Tibial nerve (tissue), 4 donors: Measurements from ENCODE around the gene THSD4. TPM values are rescaled to one million over a fixed set of nuclear protein-coding genes. Genes with fewer than 3 reads are reported as not detected.

Source experiments
- DNase-seq, 2 donors: peaks; one replicate each; pipeline ENCODE4 v3.0.0-alpha.2; 2019; ENCODE audit warnings: low spot score in 2 of 2
- H3K27ac ChIP-seq, 4 donors: fragments of 200-600 bp; sonication (generic) in 3 of 4; one replicate each; pipeline ENCODE4 v1.5.1; 2017 to 2019; ENCODE audit warnings: mild to moderate bottlenecking in 1 of 4
- H3K27me3 ChIP-seq, 2 donors: fragments of 200-600 bp; sonication (generic) in 1 of 2; one replicate each; pipeline versions ENCODE4 v1.5.1 to v1.6.0; 2017 to 2019
- H3K36me3 ChIP-seq, 3 donors: fragments of 200-600 bp; sonication (generic); one replicate each; pipeline ENCODE4 v1.5.1; 2018 to 2019
- H3K4me1 ChIP-seq, 4 donors: fragments of 200-600 bp; sonication (generic) in 3 of 4; one replicate each; pipeline ENCODE4 v1.5.1; 2017 to 2019
- H3K4me3 ChIP-seq, 4 donors: fragments of 200-600 bp; sonication (generic) in 3 of 4; one replicate each; pipeline ENCODE4 v1.5.1; 2017 to 2019; ENCODE audit warnings: mild to moderate bottlenecking in 1 of 4, moderate library complexity in 1 of 4
- H3K9me3 ChIP-seq, 4 donors: fragments of 200-600 bp; sonication (generic) in 3 of 4; one replicate each; pipeline ENCODE4 v1.5.1; 2017 to 2019
- EP300 ChIP-seq, 2 donors: sonication (generic); formaldehyde crosslinking; IDR thresholded peaks; one replicate each; pipeline ENCODE4 v1.6.1; 2017; ENCODE audit warnings: antibody characterized with exemption in 2 of 2, mild to moderate bottlenecking in 1 of 2
- POLR2A ChIP-seq, 2 donors: fragments of 450-650 bp; IDR thresholded peaks; one replicate each; pipeline ENCODE4 v1.6.1; 2017; ENCODE audit warnings: antibody characterized with exemption in 2 of 2, mild to moderate bottlenecking in 2 of 2, moderate library complexity in 2 of 2
- WGBS, 2 donors: methylation state at CpG; one replicate each; pipeline ENCODE4 v1.1.5; 2018; 5-methylcytosine and 5-hydroxymethylcytosine counted together
- total RNA-seq, 4 donors: library from RNA; depleted of rRNA; stranded (reverse); fragments of >200 nt; gene quantifications; one replicate each; pipeline ENCODE4 v1.1.0, GENCODE V29; 2016
- TF ChIP-seq, protein P1 (sequence below), 5 experiments: fragments of 200-600 bp in 3 of 5; fragments of 450-650 bp in 2 of 5; sonication (generic) in 3 of 5; IDR thresholded peaks; one replicate each; pipeline ENCODE4 v1.5.1; 2016 to 2019; ENCODE audit warnings: antibody characterized with exemption in 5 of 5, mild to moderate bottlenecking in 3 of 5, moderate library complexity in 2 of 5

Gene THSD4
- total RNA-seq, 4 donors from 2014 or later = 9.6 to 25.1 (median 21.2) TPM

DNA sequence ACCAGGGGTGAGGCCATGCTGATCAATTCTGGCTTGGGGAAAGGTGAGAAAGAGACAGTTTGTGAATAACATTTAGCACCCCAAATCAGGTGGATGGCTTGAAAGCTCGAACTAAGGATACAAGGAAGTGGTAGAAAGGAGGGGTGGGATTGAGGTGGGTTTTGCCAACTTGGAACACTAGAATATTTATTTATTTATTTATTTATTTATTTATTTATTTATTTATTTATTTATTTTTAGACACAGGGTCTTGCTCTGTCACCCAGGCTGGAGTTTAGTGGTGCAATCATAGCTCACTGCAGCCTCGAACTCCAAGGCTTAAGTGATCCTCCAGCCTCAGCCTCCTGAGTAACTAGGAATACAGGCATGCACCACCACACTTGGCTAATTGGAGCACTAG, 31.0 kb upstream of the THSD4 start:
- peaks cover 0 to 20% (median 0%) of the 10 kb centered on the region in 4 donors for H3K9me3 ChIP-seq
- no peak for DNase-seq
- H3K4me3 ChIP-seq = no peak overlapping the region
- H3K4me1 ChIP-seq = peaks cover 0 to 6% (median 0%) of the 10 kb centered on the region in 4 donors
- no peaks in the 10 kb centered on the region for H3K36me3 ChIP-seq
- TF ChIP-seq, protein P1, sequence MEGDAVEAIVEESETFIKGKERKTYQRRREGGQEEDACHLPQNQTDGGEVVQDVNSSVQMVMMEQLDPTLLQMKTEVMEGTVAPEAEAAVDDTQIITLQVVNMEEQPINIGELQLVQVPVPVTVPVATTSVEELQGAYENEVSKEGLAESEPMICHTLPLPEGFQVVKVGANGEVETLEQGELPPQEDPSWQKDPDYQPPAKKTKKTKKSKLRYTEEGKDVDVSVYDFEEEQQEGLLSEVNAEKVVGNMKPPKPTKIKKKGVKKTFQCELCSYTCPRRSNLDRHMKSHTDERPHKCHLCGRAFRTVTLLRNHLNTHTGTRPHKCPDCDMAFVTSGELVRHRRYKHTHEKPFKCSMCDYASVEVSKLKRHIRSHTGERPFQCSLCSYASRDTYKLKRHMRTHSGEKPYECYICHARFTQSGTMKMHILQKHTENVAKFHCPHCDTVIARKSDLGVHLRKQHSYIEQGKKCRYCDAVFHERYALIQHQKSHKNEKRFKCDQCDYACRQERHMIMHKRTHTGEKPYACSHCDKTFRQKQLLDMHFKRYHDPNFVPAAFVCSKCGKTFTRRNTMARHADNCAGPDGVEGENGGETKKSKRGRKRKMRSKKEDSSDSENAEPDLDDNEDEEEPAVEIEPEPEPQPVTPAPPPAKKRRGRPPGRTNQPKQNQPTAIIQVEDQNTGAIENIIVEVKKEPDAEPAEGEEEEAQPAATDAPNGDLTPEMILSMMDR (IDR thresholded peaks at IDR 0.05) = no peak
- no peak for TF ChIP-seq POLR2A (IDR thresholded peaks at IDR 0.05)
- TF ChIP-seq EP300 (IDR thresholded peaks at IDR 0.05) = no peak
- no peaks in the 10 kb centered on the region for H3K27me3 ChIP-seq
- no peak overlapping the region for H3K27ac ChIP-seq
- WGBS, 2 donors = 93 to 98% methylated on average over 2 of the region's 2 CpGs

DNA sequence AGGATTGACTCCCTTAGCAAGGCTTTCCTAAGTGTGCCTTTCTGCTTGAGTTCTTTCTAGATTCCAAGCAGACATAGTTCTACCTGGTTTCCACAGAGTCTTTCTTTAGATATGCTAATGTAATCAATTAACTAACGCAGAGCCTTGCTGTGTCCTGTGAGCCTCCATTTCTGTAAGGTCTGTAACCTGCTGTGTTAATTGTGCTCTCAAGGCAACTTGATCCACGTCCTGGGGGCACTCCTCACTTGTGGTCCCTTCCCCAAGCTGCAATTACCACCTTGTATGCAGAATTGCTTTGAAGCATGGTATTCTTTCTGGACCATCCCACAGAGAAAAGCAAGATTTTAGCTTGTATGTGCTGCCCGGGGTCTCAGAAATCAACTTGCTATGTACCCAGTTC, 29.5 kb upstream of the THSD4 start:
- 39 to 59% methylated on average over 3 of the region's 3 CpGs for WGBS, 2 donors
- Histone ChIP-seq H3K4me1 (peaks cover 0 to 6% (median 0%) of the 10 kb centered on the region in 4 donors), H3K36me3 (no peaks in the 10 kb centered on the region), H3K27ac (no peak overlapping the region), H3K9me3 (peaks cover 0 to 20% (median 0%) of the 10 kb centered on the region in 4 donors), H3K27me3 (no peaks in the 10 kb centered on the region), H3K4me3 (no peak overlapping the region)
- TF ChIP-seq POLR2A (IDR thresholded peaks at IDR 0.05) (no peak), EP300 (IDR thresholded peaks at IDR 0.05) (no peak)
- TF ChIP-seq, protein P1 (IDR thresholded peaks at IDR 0.05) = no peak
- no peak for DNase-seq

DNA sequence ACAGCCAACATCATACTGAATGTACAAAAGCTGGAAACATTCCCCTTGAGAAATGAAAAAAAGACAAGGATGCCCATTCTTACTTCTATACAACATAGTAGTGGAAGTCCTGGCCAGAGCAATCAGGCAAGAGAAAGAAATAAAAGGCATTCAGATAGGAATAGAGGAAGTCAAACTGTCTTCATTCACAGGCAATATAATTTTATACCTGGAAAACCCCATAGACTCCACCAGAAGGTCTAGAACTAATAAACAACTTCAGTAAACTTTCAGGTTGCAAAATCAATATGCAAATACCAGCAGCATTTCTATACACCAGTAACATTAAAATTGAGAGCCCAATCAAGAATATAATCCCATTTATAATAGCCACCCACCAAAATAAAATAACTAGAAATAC, 27.1 kb upstream of the THSD4 start:
- Histone ChIP-seq H3K4me3 (no peak overlapping the region), H3K9me3 (peaks cover 0 to 20% (median 0%) of the 10 kb centered on the region in 4 donors), H3K27me3 (no peaks in the 10 kb centered on the region), H3K4me1 (peaks cover 0 to 3% (median 0%) of the 10 kb centered on the region in 4 donors), H3K27ac (no peak overlapping the region), H3K36me3 (no peaks in the 10 kb centered on the region)
- no peak for DNase-seq
- no peak for TF ChIP-seq EP300 (IDR thresholded peaks at IDR 0.05)
- TF ChIP-seq POLR2A (IDR thresholded peaks at IDR 0.05) = no peak
- TF ChIP-seq, protein P1 (IDR thresholded peaks at IDR 0.05) = no peak

DNA sequence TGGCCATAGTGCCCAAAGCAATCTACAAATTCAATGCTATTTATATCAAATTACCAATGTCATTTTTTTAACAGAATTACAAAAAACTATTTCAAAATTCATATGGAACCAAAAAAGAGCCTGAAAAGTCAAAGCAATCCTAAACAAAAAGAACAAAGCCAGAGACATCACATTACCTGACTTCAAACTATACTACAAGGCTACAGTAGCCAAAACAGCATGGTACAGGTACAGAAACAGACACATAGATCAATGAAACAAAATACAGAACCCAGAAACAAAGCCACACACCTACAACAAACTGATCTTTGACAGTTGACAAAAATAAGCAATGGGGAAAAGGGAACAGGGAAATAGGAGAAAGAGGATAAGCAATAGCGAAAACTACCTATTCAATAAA, 26.6 kb upstream of the THSD4 start:
- 92 to 96% methylated on average over 1 of the region's 1 CpG for WGBS, 2 donors
- TF ChIP-seq, protein P1 (IDR thresholded peaks at IDR 0.05) = no peak
- TF ChIP-seq POLR2A (IDR thresholded peaks at IDR 0.05) = no peak
- no peak for TF ChIP-seq EP300 (IDR thresholded peaks at IDR 0.05)
- Histone ChIP-seq H3K36me3 (no peaks in the 10 kb centered on the region), H3K9me3 (peaks cover 0 to 20% (median 0%) of the 10 kb centered on the region in 4 donors), H3K4me1 (no peaks in the 10 kb centered on the region), H3K27ac (no peak overlapping the region), H3K27me3 (no peaks in the 10 kb centered on the region), H3K4me3 (no peak overlapping the region)
- DNase-seq = no peak

DNA sequence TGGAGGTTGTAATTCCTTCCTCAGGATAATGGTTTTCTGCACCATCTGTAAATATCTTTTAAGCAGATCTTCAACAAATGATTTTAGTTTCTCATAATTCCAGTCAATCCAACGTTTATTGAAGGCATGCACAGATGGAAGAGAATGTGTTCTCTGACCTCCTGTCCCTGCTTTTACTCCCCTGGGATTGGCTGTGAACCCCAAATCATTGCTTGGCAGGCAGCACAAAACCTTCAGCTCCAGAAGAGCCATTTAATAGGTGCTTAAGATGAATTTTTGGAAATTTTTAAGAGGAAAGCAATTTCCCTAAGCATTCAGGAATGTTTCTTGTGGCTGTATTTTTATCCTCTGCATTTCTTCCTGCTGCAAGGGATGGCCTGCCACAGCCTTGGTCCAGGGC, 25.5 kb upstream of the THSD4 start:
- no peak overlapping the region for H3K27ac ChIP-seq
- H3K36me3 ChIP-seq = no peaks in the 10 kb centered on the region
- TF ChIP-seq, protein P1 (IDR thresholded peaks at IDR 0.05) = no peak
- no peak for TF ChIP-seq POLR2A (IDR thresholded peaks at IDR 0.05)
- TF ChIP-seq EP300 (IDR thresholded peaks at IDR 0.05) = no peak
- no peaks in the 10 kb centered on the region for H3K27me3 ChIP-seq
- H3K9me3 ChIP-seq = peaks cover 0 to 20% (median 0%) of the 10 kb centered on the region in 4 donors
- H3K4me1 ChIP-seq = no peaks in the 10 kb centered on the region
- no peak for DNase-seq
- 42 to 67% methylated on average over 1 of the region's 1 CpG for WGBS, 2 donors
- no peak overlapping the region for H3K4me3 ChIP-seq
